Adipocyte (in vitro differentiated cells): ENCODE data around the gene B4GALNT2.
"Not testable (repeated sequence)": the region's sequence is repeated elsewhere in the genome, so short reads cannot be mapped to it uniquely, and the experiment has no call there.

Experiments
- DNase-seq: peaks from one replicate; pipeline ENCODE4 v3.0.0-alpha.2; 2015; ENCODE audit warnings: low read depth
- H3K27me3 ChIP-seq: replicated peaks from 2 replicates; pipeline ENCODE4 v1.7.0; 2013; ENCODE audit warnings: mild to moderate bottlenecking, low read length, moderate library complexity; ENCODE audit not compliant: control insufficient read depth, insufficient read depth
- H3K36me3 ChIP-seq: 2 replicates; pipeline ENCODE4 v1.7.0; 2013; ENCODE audit warnings: low read length, mild to moderate bottlenecking, moderate library complexity; ENCODE audit not compliant: control insufficient read depth, insufficient read depth, severe bottlenecking
- H3K4me1 ChIP-seq: 2 replicates; pipeline ENCODE4 v1.7.0; 2013; ENCODE audit warnings: mild to moderate bottlenecking, low read length, moderate library complexity; ENCODE audit not compliant: control insufficient read depth, insufficient read depth
- H3K4me3 ChIP-seq: 2 replicates; pipeline ENCODE4 v1.7.0; 2013; ENCODE audit warnings: mild to moderate bottlenecking, low read length, moderate library complexity
- H3K9ac ChIP-seq: 2 replicates; pipeline ENCODE4 v1.7.0; 2013; ENCODE audit warnings: mild to moderate bottlenecking, low read length, moderate library complexity
- H3K9me3 ChIP-seq: 2 replicates; pipeline ENCODE4 v1.7.0; 2013; ENCODE audit warnings: mild to moderate bottlenecking, low read length, moderate library complexity; ENCODE audit not compliant: control insufficient read depth

The B4GALNT2 gene

DNA sequence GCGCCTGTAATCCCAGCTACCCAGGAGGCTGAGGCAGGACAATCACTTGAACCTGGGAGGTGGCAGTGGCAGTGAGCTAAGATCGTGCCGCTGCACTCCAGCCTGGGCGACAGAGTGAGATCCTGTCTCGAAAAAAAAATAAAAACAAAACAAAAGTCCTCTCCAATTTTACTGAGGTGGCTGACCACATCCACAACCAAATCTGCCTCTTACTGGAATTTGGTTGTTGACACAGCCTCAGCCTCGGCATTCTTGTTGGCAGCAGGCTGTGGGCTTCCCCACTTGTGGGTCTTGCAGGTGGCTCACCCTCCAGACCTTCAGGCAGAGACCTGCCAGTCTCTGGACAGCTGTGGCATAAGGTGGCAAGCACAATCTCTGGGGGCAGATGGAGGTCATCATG is 15.6 kb downstream of the B4GALNT2 start:
- DNase-seq = no peak
- H3K4me3 ChIP-seq = no peak overlapping the region
- H3K9me3 ChIP-seq = no peaks in the 10 kb centered on the region
- no peaks in the 10 kb centered on the region for H3K4me1 ChIP-seq
- H3K36me3 ChIP-seq = no peaks in the 10 kb centered on the region
- no peak overlapping the region for H3K9ac ChIP-seq
- no peaks in the 10 kb centered on the region for H3K27me3 ChIP-seq

DNA sequence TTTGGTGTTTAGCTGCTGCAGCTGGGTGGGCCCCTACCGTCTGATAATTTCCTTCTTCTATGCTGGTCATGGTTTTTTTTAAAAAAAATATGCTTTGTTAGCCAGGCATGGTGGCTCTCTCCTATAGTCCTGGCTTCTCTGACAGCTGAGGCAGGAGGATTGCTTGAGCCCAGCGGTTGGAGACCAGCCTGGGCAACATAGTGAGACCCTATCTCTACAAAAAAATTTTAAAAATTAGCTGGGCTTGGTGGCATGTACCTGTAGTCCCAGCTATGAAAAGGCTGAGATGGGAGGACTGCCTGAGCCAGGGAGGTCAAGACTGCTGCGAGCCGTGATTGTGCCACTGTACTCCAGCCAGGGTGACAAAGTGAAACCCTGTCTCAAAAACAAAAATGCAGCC is 19.4 kb downstream of the B4GALNT2 start:
- Histone ChIP-seq H3K9ac (no peak overlapping the region), H3K36me3 (no peaks in the 10 kb centered on the region), H3K9me3 (no peaks in the 10 kb centered on the region), H3K4me3 (no peak overlapping the region), H3K27me3 (peaks cover 17% of the 10 kb centered on the region), H3K4me1 (no peaks in the 10 kb centered on the region)
- DNase-seq = no peak

DNA sequence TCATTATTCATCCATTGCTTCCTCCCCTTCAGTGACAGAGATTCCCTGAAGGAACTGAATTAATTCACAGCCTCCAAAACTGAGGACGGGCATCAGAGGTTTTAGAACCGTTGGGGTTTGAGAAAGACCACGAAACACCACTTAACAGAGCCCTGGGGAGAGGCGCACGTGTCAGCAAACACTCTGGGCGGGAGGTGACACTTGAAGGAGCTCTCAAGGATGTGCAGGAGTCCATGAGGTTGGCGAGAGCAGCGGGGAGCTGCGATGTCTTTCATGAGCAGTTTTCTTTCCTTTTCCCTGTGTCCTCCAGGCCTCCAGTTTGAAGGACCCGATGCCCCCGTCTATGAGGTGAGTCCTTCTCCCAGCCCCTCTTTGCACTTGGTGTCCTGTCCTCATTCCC is 23.7 kb downstream of the B4GALNT2 start:
- no peak overlapping the region for H3K9ac ChIP-seq
- no peak for DNase-seq

DNA sequence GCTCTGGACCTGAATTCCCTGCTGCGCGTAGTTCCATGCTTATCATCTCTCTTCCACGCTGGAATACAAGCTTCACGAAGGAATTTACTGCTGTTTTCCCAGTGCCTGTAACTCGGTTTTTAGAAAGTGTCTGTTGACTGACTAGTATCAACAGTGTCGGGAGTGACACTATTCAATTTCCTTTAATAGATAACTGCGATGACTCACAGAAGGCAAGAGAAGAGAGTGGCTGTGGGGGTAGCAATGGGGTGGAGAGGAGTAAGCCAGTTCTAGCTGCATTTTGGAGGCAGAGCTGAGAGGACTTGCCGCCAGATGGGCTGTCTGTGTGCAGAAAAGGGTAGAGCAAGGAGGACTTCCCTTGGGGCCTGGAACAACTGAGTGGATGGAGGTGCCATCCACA is 25.2 kb downstream of the B4GALNT2 start:
- no peaks in the 10 kb centered on the region for H3K4me1 ChIP-seq
- peaks cover 48% of the 10 kb centered on the region for H3K27me3 ChIP-seq
- DNase-seq = no peak
- no peak overlapping the region for H3K4me3 ChIP-seq
- H3K9me3 ChIP-seq = no peaks in the 10 kb centered on the region
- no peak overlapping the region for H3K9ac ChIP-seq
- no peaks in the 10 kb centered on the region for H3K36me3 ChIP-seq

More for the DNA sequence above, 23.7 kb downstream of the B4GALNT2 start:
- Histone ChIP-seq H3K4me3 (no peak overlapping the region), H3K36me3 (no peaks in the 10 kb centered on the region), H3K27me3 (peaks cover 44% of the 10 kb centered on the region), H3K4me1 (no peaks in the 10 kb centered on the region), H3K9me3 (no peaks in the 10 kb centered on the region)

DNA sequence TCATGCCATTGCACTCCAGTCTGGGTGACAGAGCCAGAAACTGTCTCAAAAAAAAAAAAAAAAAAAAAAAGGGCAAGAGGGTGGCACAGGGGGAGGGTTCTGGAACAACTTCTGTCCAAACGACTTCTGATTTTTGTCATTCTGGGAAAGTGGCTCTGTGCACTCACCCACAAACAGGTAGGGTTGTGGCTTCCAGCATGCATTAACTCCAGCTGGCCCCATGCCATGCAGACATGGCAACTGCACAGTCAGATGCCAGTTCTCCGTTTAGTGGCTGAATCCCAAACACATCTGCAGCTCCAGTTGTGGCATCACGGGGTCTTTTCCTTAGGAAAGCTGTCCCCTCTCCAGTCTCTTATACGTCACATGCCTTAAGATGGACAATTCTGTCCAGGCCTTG is 30.3 kb downstream of the B4GALNT2 start:
- Histone ChIP-seq H3K9me3 (peaks cover 3% of the 10 kb centered on the region), H3K36me3 (no peaks in the 10 kb centered on the region), H3K9ac (no peak overlapping the region), H3K4me3 (no peak overlapping the region), H3K4me1 (no peaks in the 10 kb centered on the region), H3K27me3 (peaks cover 56% of the 10 kb centered on the region)
- DNase-seq = no peak

DNA sequence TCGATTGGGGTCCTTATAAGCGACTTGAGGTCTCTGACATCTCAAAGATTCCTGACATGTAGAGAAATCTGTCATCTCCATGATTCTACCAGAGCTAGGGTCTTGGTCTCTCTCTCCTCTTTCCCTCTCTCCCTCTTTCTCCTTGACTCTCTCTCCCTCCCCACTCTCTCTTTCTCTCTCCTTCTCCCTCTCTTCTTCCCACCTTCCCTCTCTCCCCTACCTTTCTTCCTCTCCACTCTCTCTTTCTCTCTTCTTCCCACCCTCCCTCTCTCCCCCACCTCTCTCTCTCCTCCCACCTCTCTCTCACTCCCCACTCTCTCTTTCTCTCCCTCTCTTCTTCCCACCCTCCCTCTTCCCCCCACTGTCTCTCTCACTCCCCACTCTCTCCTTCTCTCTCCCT is 32.6 kb downstream of the B4GALNT2 start:
- Histone ChIP-seq H3K9me3 (peaks cover 11% of the 10 kb centered on the region), H3K36me3 (no peaks in the 10 kb centered on the region), H3K27me3 (peaks cover 60% of the 10 kb centered on the region)

DNA sequence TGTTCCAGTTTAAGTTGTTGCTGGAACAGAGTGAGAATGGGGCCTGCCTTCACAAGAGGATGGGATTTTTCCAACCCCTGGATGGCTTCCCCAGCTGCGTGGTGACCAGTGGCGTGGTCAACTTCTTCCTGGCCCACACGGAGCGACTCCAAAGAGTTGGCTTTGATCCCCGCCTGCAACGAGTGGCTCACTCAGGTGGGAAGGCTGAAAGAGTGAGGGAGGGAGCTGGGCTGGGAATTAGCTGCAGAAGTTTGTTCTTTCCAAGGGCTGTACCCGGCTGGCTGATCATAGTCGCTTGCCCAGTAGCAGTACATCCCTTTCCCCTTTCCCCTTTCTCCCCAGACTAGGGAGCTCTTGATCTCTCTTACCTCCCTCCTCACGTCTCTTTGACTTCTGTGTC is 36.1 kb downstream of the B4GALNT2 start:
- no peak overlapping the region for H3K4me3 ChIP-seq
- no peaks in the 10 kb centered on the region for H3K36me3 ChIP-seq
- no peak overlapping the region for H3K9ac ChIP-seq
- peaks cover 32% of the 10 kb centered on the region for H3K9me3 ChIP-seq
- H3K4me1 ChIP-seq = no peaks in the 10 kb centered on the region
- peaks cover 57% of the 10 kb centered on the region for H3K27me3 ChIP-seq
- no peak for DNase-seq

More for the DNA sequence above, 32.6 kb downstream of the B4GALNT2 start:
- Histone ChIP-seq H3K9ac (no peak overlapping the region), H3K4me3 (no peak overlapping the region), H3K4me1 (no peaks in the 10 kb centered on the region)
- DNase-seq = no peak

DNA sequence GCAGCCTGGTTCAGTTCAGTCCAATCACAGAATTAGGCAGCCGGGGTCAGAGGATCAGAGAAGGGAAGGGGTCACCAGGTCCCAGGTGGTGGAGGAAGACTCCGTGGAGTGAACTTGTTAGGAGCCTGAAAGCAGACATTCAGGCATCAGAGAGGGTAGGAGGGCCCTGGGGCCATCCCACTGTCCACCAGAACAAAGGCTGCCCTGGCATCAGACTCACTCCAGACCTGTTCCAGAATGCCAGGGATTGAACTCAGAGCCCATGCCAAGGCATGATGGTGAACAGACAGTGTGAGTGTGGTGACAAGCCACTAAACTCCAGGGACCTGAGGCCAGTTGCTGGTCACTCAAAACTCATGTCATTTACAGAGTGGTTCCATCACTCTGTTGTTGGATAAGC is 37.6 kb downstream of the B4GALNT2 start:
- no peak overlapping the region for H3K4me3 ChIP-seq
- H3K4me1 ChIP-seq = no peaks in the 10 kb centered on the region
- H3K9me3 ChIP-seq = peaks cover 38% of the 10 kb centered on the region
- H3K36me3 ChIP-seq = no peaks in the 10 kb centered on the region
- DNase-seq = no peak
- H3K27me3 ChIP-seq = peaks cover 45% of the 10 kb centered on the region
- H3K9ac ChIP-seq = no peak overlapping the region

DNA sequence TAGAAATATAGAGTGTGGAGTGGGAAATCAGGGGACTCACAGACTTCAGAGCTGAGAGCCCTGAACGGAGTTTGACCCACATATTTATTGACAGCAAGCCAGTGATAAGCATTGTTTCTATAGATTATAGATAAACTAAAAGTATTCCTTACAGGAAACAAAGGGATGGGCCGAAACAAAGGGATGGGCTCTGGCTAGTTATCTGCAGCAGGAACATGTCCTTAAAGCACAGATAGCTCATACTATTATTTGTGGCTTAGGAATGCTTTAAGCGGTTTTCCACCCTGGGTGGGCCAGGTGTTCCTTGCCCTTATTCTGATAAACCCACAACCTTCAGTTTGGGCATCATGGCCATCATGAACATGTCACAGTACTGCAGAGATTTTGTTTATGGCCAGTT is 38.1 kb downstream of the B4GALNT2 start:
- not testable (repeated sequence) for DNase-seq, H3K36me3 ChIP-seq, H3K9ac ChIP-seq, H3K4me1 ChIP-seq, H3K4me3 ChIP-seq
- peaks cover 43% of the 10 kb centered on the region for H3K27me3 ChIP-seq
- H3K9me3 ChIP-seq = peaks cover 43% of the 10 kb centered on the region

DNA sequence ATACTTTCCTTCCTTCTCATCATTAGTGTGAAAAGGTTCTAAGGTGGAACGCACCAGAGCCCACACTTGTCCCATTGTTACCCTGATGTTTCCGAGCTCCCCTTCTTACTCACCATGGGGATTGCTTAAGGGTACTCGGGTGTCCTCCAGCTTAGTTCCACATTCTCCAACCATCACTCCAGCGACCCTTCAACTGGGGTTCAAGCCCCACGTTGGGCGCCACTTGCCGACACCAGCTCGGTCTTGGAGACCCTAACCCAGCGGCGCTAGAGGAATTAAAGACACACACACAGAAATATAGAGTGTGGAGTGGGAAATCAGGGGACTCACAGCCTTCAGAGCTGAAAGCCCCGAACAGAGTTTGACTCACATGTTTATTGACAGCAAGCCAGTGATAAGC is 43.4 kb downstream of the B4GALNT2 start:
- DNase-seq, H3K4me1 ChIP-seq, H3K9ac ChIP-seq, H3K4me3 ChIP-seq, H3K36me3 ChIP-seq, H3K27me3 ChIP-seq: not testable (repeated sequence)
- peaks cover 41% of the 10 kb centered on the region for H3K9me3 ChIP-seq

DNA sequence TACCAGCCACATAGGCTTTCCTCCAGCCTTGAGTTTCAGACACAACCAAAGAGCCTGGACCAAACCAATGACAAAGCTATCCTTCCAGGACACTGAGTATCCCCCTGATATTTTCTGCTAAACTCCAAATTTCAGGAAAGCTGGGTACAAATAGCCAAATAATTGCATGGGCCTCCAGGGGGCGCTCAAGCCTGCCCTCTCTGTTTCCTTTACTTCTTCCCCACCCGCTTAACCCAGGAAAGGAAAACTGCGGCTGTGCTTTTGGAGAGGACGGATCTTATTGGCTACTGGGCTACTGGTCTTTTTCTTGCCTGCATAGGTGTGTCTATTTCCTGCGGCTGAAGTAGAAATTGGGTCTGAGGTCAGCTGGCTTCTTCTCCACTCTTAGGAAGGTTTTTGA is 47.7 kb downstream of the B4GALNT2 start:
- Histone ChIP-seq H3K4me1 (no peaks in the 10 kb centered on the region), H3K36me3 (no peaks in the 10 kb centered on the region), H3K27me3 (peaks cover 8% of the 10 kb centered on the region), H3K4me3 (no peak overlapping the region), H3K9ac (no peak overlapping the region), H3K9me3 (peaks cover 27% of the 10 kb centered on the region)
- peak; percentile 79 for DNase-seq

DNA sequence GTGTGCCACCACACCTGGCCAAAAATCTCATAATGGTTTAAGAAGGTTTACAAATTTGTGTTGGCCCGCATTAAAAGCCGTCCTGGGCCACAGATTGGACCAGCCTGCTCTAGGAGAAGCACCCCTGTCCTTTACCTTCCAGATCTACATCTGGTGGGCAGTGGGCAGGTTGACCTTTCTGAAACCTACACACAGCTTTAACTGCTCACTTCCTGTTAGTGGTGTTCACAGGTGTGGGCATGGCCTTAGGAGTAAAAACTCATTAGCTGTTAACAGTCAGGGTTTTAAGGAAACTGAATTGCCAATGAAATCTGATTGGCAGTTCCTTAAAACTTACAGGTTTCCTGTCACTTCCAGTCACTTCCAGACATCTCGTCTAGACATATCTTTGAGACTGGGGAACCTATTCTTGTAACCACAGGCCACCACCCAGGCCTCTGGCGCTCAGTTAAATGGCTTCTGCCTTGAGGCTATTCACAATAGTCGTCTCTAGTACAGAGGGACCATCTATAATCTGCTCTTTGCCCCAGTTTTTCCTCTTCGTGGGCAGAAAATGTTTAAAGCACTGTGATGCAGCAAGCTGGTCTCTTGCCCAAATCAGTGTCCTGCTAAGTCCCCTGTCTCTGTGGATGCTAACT is 48.5 kb downstream of the B4GALNT2 start:
- Histone ChIP-seq H3K27me3 (peaks cover 8% of the 10 kb centered on the region), H3K4me3 (no peak overlapping the region), H3K9me3 (peaks cover 19% of the 10 kb centered on the region), H3K36me3 (no peaks in the 10 kb centered on the region), H3K4me1 (no peaks in the 10 kb centered on the region), H3K9ac (no peak overlapping the region)
- no peak for DNase-seq
